NCI-H2196 (cell line): Measurements from ENCODE around the gene RAD23B.

ENCODE experiments used
- DNase-seq: peaks from one replicate; lab custom pipeline; 2025; ENCODE audit not compliant: unreplicated experiment; lab: John Stamatoyannopoulos, UW

RAD23B gene

DNA sequence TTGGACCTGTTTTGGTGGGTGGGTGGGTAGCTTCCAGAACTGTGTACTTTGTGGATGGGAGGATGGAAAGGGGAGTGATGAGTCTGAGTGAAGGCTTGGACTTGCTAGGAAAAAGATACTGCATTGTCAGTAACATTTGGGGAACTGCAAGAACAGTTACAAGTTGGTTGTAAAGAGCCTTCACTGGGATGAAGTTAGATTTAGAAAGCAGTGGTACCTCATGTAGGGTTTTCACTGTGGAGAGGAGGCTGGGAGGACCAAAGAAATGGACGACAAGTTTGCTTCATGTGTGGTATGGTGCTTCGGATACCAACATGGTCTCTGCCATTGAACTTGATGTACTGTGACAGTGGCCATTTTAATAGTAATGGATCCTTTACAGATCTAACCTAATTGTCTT lies 50.3 kb downstream of the RAD23B start:
- DNase-seq, result no peak

- no peak for DNase-seq
These were observed 51.2 kb downstream of the RAD23B start for GRCh38 chr9:107334103-107334776.

GRCh38 chr9:107335331-107335730 lies 52.3 kb downstream of the RAD23B start:
- DNase-seq, result no peak

- no peak for DNase-seq
These were observed 53.8 kb downstream of the RAD23B start for GRCh38 chr9:107336718-107337360.

- no peak for DNase-seq
These were observed 54.9 kb downstream of the RAD23B start for GRCh38 chr9:107337676-107338590.

DNA sequence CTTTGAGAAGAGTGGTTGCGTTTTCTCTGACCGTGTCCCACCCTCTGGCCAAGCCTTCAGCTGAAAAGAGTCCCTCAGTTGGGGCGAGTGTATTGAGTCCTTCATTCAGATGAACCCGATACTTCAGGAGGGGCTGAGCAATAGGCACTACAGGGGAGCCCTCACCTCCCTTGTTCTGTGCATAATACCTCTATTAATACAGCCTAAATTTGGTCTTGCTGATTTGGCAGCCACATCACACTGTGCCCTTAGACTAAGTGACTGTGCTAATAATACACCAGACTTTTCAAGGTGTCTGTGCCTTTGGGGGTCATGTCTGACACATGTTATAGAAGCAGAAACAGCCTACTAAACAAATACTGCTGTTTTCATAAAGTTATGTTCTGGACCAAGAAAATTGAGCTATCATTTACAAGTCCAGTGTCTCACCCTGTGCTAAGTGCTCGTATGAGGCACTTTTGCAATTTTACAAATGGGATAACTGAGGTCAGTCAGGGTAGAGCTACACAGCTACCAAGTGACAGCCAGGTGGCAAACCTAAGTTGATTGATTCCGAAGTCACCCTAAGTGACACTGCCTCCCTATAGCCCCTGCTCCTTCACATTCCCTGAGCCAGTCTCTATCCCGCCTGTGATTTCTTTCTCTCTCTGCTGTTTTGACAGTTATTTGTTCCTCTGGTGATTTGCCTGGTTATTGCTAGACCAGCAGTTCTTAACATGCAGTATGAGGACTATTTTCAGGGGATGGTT lies 56.0 kb downstream of the RAD23B start:
- no peak for DNase-seq

GRCh38 chr9:107340920-107341632 lies 58.0 kb downstream of the RAD23B start:
- peak; percentile 57 for DNase-seq

DNA sequence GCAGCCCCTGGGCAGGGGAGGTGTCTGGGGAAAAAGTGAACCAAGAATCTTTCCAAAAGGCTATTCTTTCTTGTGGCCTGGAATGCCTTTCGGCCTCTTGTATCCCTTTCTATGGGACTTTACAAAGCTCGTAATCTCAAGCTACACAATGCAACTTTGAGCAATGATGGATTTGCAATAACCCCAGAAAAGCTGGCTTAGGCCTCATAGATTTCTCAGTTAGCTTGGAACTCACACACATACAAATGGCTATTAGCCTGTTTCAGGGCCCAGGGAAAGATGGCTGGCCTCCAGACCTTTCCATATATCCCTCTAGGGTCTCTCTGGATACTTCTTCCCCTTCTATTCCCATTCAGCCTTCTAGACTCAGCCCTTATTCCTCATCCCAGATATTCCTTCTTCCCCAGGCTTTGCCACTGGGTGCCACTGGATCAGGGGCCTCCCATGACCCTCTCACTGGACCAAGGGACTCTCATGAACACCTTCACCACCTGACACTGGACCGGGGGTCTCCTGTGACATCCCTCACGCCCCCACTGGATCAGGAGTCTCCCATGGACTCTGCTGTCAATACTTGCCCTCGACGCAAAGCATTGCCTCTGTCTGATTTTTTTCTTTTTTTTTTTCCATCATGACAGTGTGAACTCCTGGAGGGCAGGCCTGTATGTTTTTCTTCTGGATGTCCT lies 59.5 kb downstream of the RAD23B start:
- DNase-seq, result no peak

DNA sequence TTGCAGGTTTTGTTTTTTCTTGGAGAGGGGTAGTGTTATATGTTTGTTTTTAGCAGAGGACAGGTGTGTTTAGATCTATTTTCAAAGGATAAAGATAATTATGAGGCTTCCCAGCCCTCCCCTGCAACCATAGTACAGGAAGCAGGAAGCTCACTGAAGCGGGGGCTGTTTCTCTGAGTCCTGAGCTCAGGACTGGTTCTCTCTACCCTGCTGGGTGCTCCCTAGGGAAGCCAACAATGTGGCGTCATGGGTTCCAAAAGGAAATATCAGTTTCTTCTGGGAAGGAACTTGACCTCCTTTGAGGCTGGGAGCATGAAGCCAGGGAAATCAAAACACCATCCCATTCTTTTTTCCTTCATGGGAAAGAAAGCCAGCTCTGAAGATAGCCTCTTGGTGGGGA lies 62.2 kb downstream of the RAD23B start:
- DNase-seq, result no peak

DNA sequence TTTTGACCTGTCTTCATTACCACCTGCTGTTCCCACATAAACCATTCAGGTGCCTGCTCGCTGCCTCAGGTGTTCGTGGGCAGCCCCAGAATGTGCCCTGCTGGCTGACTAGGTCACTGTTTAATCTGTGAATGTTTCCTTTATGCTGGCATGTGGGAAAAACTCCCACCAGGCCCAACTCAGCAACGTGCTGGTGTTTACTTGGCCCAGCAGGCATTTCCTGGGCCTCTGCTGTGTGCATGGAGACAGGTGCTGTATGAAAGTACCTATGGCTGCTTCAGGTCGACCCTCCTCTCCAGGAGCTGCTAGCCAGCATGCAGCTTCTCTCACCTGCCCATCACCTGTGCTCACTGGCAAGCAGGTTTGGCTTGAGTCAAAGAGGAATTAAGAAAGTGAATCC lies 65.8 kb downstream of the RAD23B start:
- no peak for DNase-seq

GRCh38 chr9:107350443-107350842 lies 67.4 kb downstream of the RAD23B start:
- no peak for DNase-seq

GRCh38 chr9:107351382-107352045 lies 68.4 kb downstream of the RAD23B start:
- no peak for DNase-seq

DNA sequence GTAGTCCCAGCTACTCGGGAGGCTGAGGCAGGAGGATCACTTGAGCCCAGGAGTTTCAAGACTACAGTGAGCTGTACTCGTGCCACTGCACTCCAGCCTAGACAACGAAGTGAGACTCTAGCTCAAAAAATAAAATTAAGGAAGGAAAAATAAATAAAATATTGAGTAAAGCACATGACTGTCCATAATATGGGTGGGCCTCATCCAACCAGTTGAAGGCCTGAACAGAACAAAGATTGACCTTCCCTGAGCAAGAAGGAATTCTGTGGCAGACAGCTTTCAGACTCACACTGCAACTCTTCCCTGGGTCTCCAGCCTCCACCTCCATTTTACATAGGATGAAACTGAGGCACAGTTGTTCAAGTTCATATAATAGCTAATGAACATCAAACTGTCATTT lies 72.3 kb downstream of the RAD23B start:
- no peak for DNase-seq

GRCh38 chr9:107358986-107359385 lies 75.9 kb downstream of the RAD23B start:
- DNase-seq, result peak; percentile 24

DNA sequence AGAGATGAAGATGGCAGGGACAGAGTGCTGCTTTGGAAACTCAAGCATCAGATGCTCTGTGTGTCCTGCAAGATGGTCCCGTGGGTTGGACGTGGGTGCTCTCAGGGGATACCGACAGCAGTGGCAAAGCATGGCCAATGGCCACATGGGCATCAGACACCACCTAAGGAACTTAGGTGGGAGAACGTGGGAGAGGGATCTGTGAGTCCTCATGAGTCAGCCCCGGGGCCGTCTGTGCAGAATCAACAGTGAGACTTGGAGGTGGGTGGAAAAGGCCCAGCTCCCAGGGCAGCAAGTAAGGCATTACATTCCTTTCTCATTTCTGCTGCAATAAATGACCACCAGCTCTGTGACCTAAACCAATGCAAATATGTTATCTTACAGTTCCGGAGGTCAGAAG lies 77.0 kb downstream of the RAD23B start:
- no peak for DNase-seq

GRCh38 chr9:107361816-107362215 lies 78.7 kb downstream of the RAD23B start:
- no peak for DNase-seq

DNA sequence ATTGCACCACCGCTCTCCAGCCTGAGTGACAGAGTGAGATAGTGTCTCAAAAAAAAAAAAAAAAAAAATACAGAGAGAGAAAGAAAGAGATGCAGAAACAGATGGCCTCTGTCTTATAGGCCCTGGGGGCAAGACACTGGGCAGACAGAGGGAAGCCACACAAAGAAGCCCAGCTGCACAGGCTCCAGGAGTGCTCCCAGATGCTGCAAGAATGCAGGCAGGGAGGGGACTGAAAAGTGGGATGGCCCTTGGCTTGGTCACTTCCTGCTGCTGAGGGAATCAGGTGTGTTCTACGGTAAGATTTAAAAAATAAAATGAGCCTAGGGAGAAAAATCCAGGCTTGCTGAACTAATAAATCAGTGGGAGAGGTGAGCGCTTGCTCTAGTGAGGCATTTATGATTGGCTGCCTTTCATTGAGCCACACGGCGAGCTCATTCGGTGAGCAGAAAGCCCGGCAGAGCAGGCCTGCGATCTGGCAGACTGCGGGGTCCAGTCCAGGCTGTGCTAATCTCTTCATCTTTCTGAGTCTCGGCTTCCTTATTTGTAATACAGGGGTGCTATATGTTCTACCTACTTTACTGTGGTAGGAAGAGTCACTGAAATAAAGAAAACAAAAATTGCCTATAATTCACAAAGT lies 80.6 kb downstream of the RAD23B start:
- no peak for DNase-seq

- no peak for DNase-seq
These were observed 84.8 kb downstream of the RAD23B start for GRCh38 chr9:107367727-107368502.
